ENCODE measurements around the gene ZP3.
"Not testable (repeated sequence)": the region's sequence is repeated elsewhere in the genome, so short reads cannot be mapped to it uniquely, and the experiment has no call there.

The ZP3 gene

DNA sequence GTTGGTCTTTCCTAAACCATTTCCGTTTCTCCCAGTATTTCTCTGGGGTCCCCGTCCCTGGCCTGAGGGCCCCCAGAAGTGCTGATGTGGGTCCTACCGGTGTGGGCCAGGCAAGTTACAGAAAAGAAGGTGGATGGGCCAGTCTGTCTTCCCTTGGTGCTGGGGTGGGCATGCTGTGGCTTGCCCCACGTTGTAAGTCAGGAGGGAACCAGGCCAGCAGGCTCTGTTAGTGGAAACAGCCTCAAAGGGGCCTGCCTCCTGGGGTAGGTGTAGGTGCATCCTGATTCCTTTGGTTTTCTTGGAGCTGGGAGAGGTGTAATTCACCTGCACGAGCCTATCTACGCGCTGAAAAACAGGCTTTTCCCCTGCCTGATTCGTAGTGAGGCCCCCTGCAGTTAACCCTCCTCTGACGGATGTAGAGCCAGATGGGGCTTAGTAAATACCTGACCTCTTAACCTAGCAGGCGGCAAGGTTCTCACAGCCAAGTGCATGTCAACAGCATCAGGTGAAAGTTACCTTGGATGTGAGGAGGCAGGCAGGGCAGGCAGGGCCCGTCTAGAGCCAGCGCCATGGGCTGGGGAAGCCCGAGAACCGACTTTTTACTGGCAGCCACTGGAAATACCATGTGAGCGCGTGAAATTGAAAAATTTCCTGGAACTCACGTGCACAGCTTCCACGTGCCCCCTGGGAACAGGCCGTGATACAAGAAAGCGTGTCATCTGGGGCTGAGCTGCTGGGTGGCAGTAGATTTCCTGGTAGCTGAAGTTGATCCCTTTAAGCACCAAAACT, 61.3 kb downstream of the ZP3 start:
- not testable (repeated sequence) for DNase-seq (ENCODE audit: low read depth in 2 of 2)

DNA sequence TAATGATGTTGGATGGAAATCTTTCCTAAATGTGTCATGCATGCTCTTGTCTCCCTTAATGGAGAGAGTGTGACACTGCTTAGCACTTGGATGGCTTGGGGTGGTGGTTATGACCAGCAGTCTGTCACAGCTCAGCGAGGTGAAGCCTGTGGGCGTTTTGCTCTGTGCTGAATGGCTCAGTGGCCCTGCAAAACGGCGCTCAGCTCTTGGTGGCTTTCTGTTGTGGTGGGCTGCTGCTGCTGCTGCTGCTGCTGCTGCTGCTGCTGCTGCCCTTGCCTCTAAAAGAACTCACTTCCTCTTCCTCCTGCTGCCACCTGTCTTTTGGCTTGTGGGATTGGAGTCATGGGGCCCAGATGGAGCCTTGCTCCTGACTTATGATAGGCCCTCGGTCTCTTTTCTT, 61.9 kb downstream of the ZP3 start:
- DNase-seq (ENCODE audit: low read depth in 2 of 2): peak in 1 of 2 donors; percentile 21

DNA sequence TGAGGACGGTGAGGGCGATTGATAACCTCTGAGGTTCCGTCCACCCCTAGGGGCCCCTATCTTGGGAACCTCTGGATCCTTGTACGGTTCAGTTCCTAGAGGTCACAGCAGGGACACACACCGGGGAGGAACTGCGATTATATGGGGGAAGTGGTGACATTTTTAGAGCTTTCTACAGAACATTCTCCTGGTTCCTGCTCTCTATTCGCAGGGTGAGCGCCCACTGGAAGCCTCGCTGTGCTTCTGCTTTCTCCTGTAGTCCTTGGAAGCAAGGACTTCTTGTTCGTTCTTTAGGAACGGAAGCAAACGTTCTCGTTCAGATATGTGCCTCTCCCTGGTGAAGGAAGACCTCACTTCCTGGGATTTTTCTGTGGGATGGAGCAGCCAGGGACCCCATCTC, 63.2 kb downstream of the ZP3 start:
- DNase-seq (ENCODE audit: low read depth in 2 of 2): not testable (repeated sequence)
